Heart left ventricle (tissue), 13 donors: ENCODE measurements around the gene CCDC201.
"Not testable (repeated sequence)": the region's sequence is repeated elsewhere in the genome, so short reads cannot be mapped to it uniquely, and the experiment has no call there.

ENCODE experiments used
- POLR2A ChIP-seq, 2 donors: fragments of 450-650 bp; IDR thresholded peaks; one replicate each; pipeline ENCODE4 v1.6.1; 2017; ENCODE audit warnings: antibody characterized with exemption in 2 of 2, mild to moderate bottlenecking in 2 of 2, moderate library complexity in 2 of 2
- TF ChIP-seq, protein P1 (sequence below), 12 donors: fragments of 200-600 bp; sonication (generic) in 4 of 12; IDR thresholded peaks; one replicate each; pipeline versions ENCODE4 v1.5.0 to v1.8.0; 2018 to 2022; ENCODE audit warnings: antibody characterized with exemption in 12 of 12, mild to moderate bottlenecking in 5 of 12
- donor health status: ischemic (EF 13 %, LVEDD 7.1; RV severe dilation, severe dysfunction).
- donor health status: DM: no; HTN: yes; CAD: no.
- donor health status: DM: no; HTN: no; CAD: no.
- donor health status: ischemic (EF 25% LVEDD 6.9; RV normal size, moderate dysfunction).
- donor health status: ischemic (EF 25% LVEDD 5.7; RV mildly dilated, moderate dysfunction).
- donor health status: ischemic (EF 35%, LVEDD 5.7; RV mildly dilated, moderate dysfunction).
- donor health status: nonischemic (EF 11% LVEDD 7.7; RV severe dilation, severe dysfunction).
- donor health status: DM: yes; HTN: yes; CAD: no.
- donor health status: PGD.
- donor health status: ischemic (EF 29% LVEDD 5.4; RV normal size, mild dysfunction).
- donor health status: nonischemic (EF 23%, LVEDD 6.1; RV moderate dilation, normal function).

DNA sequence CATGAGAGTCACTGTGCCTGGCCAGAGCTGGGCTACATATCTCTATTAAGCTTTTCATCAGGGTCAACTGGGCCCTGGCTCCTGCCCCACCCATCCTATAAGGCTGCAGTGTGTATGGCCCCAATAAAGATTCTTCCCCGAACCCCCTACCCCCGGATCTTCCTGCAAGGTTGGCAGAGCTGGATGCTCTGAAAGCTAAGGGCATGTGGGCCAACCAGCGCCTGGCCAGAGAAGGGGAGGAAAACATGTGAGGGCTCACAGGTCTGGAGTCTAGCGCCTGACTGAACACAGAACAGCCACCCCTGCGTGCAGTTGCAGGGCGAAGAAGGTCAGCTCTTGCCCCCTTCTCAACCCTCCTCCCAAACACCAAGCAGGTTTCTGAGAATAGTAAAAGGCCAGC lies 24.1 kb downstream of the CCDC201 start:
- TF ChIP-seq, protein P1, sequence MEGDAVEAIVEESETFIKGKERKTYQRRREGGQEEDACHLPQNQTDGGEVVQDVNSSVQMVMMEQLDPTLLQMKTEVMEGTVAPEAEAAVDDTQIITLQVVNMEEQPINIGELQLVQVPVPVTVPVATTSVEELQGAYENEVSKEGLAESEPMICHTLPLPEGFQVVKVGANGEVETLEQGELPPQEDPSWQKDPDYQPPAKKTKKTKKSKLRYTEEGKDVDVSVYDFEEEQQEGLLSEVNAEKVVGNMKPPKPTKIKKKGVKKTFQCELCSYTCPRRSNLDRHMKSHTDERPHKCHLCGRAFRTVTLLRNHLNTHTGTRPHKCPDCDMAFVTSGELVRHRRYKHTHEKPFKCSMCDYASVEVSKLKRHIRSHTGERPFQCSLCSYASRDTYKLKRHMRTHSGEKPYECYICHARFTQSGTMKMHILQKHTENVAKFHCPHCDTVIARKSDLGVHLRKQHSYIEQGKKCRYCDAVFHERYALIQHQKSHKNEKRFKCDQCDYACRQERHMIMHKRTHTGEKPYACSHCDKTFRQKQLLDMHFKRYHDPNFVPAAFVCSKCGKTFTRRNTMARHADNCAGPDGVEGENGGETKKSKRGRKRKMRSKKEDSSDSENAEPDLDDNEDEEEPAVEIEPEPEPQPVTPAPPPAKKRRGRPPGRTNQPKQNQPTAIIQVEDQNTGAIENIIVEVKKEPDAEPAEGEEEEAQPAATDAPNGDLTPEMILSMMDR (IDR thresholded peaks at IDR 0.05): not testable (repeated sequence)
- not testable (repeated sequence) for TF ChIP-seq POLR2A (IDR thresholded peaks at IDR 0.05)
